Kasumi-1 (cell line): ENCODE results near the gene EN2.

Experiments
- DNase-seq, 2 experiments: peaks; one replicate each; lab custom pipeline; 2025; lab: John Stamatoyannopoulos, UW

The EN2 gene

DNA sequence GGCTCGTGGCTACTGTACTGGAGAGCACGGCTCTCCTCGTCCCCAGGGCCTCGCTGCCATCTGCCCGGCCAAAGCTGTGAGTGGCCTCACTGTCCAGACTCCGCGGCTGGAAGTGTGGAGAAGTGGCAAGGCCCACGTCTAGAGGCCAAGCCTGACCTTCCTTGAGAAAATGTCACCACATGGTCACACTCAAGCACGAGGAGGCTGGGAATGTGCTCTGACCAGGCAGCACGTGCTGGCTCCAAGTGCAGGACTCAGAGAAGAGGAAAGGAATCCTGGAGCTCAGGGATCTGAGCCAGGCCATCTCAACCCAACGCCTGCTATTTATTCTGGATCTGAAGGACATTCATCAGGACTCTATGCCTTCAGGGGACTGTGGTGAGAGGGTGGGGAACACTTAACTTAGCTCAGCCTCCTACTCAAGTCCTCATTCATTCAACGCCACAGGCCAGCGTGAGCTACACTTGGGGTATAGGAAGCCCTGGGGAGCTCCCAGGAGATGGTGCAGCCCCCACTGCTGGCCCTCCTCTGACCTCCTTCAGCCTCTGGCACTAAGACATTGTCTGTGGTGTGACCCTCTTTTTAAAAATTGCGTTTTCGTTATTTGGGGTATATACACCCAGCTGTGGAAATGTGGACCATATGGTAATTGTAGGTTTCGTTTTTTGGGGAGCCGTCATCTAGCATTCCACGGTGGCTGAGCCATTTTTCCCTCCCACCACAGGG, 29.0 kb downstream of the EN2 start:
- DNase-seq, result no peak

DNA sequence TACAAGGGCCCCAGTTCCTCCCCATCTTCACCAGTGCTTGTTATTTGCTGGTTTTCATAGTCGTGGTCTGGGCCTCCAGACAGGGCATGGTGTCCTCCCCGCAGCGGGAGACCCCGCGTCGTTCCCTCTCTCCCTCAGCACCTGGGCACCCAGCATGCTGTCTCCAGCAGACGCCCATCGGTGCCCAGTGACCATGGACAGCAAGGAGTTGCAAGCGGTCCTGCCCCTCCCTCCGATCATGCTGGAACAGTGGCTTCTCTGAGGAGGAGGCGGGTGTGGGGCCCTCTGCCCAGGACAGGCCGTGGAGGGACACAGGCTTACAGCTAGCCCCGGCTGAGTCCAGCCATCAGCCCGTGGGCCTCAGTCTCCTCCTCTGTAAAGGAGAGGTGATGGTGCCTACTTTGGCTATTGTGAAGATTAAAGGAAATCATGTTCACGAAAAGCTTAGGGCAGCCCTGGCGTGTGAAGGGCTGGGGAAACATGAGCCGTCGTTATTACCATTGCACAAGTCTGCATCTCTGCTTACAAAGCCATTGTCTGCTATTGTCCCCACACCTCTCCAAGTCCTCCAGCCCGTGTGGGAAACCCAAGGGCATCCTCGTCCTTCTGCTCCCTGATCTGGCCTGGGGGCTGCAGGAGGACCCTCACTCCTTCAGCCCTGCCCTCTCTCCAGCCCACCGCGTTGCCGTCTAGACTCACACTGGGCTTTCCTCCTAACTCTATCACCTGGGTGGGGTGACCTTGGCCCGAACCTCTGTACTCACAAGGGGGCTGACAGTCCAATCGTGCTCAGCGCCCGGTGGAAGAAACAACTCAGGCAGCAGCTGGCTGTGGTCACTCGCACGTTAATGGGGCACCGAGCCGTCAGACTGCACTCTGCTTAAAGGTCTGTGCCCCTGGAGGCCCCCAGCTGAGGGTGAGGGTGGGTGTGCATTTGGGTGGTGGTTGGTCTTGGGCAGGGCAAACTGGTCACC, 29.9 kb downstream of the EN2 start:
- no peak for DNase-seq

GRCh38 chr7:155488483-155489127, 30.7 kb downstream of the EN2 start:
- DNase-seq, result no peak

GRCh38 chr7:155489158-155489840, 31.4 kb downstream of the EN2 start:
- no peak for DNase-seq

DNA sequence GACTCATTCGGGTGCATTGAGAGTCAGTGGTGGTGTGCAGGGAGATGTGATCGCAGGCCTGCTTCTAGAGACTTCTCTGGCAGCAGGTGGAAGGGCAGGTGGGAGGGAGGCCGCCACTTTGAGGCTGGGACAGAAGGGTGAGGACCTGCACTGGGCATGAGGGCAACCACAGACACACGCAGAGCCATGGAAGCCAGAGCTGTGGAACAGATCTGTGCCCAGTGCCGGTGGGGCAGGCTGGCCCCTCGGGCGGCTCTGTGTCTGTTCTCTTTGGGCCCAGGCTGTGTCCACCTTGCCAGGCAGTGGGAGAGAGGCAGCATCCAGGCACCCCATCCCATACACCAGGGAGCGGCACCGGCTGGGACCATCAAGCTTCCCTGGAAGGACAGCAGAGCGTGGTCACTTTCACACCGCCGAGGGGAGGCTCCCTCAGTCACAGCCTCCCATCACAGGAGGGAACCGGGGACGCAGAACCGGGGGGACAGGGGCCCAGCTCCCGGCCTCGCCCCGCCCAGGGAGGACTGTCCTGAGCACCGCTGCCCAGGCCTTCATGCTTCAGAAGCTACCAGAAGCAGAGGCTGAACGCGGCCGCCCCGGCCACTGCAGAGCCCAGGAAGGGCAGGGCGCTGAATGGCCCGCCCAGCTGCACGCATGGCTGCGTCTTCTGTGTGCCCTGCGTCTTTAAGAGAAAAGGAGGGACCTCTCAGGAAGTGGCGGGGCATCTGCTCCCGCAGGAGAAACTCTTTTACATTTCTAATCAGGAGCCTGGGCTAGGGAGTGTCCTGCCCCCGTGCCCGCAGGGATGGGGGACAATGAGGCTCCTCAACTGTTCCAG, 32.1 kb downstream of the EN2 start:
- DNase-seq, result no peak

DNA sequence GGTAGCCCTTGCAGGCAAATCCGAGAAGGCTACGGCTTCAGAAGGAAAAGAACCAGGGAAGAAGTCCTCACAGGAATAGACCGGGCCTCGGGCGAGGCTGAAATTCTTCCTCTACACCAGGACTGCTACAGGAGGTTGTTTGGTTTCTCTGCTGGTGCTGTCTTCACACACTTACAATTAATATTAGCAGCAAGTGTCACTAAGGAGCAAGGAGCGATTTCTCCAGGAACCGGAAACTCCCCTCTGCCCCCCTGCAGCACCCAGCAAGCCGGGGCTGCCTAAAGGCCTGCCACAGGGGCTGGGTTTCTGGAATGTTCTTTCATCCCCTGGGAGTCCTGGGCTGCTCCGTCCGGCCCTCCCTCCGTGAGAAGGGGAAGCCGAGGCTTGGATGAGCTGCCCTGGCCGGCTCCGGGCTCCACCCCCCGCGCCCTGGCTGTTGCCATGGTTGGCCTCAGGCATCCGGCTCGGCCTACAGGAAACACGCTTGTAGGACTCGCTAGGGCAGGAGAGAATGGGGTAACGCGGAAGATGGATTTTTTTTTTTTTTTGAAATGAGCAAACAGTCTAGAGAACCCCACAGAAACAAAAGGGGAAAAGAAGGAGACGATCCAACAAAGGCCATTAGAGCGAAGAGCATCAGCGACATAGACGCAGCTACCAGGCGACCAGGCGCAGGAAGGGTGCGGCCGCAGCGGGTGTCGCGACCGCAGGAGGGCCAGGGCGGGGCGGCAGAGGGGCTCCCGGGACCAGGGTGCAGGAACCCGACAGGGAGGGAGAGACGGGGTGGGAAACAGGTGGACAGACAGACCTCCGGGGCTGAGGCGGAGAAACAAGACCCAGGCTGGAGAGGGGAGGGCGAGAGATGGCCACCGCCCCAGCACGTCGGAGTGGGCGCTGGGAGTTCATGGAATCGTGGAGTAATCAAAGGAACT, 33.0 kb downstream of the EN2 start:
- no peak for DNase-seq

GRCh38 chr7:155491812-155492211, 33.9 kb downstream of the EN2 start:
- DNase-seq, result no peak

- DNase-seq, result no peak
Measured at GRCh38 chr7:155493744-155494538, 36.0 kb downstream of the EN2 start.

DNA sequence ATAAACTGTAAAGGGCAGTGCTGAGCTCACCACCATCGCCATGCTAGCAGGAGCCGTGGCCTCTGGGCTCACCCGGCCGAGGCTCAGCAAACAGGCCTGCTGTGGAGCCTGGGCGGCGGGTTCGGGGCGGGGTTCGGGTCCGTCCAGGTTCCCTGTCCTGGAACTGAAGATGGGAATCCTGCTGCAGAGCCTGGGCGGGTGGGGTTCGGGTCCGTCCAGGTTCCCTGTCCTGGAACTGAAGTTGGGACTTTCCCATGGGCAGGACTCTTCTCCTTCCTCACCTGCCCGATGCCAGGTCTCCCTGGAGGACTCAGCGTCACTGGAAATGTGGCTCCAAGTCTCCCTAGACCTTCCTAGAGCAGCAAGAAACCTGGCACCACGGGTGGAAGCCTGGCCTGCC, 36.6 kb downstream of the EN2 start:
- no peak for DNase-seq

GRCh38 chr7:155495440-155496248, 37.7 kb downstream of the EN2 start:
- DNase-seq, result no peak

DNA sequence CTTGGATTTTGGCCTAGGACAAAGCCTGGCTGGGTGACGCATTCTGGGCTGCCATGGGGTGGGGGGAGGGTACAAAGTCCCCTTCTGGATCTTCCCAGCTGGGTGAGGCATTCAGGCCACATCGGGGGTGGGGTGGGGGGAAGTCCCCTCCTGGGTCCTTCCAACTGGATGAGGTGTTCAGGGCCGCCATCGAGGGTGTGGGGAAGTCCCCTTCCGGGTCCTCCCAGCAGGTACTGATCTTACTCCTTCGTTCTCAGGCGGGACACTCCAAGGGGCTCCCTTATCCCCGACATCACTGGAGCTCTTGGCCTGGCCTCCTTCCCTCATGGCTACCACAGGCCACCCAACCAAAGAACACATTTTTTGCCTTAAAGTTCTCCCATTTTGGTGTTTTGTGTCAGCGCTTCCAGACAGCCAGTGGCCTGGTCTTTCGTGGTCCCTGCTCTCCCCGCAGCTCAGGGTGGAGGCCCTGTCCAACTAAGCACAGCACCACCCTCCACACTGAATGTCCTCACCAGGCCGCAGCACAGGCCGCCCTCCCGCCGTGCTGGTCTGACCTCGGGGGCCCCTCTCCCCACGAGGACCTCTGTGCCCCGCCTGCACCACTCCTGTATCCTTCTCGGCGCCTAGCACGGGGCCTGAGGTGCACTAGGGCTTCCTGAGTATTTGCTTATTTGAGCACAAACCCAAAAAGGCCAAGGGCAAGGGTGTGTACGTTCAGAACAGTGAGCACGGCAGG, 38.5 kb downstream of the EN2 start:
- no peak for DNase-seq

- DNase-seq, result no peak
Measured at GRCh38 chr7:155497149-155497901, 39.4 kb downstream of the EN2 start.

DNA sequence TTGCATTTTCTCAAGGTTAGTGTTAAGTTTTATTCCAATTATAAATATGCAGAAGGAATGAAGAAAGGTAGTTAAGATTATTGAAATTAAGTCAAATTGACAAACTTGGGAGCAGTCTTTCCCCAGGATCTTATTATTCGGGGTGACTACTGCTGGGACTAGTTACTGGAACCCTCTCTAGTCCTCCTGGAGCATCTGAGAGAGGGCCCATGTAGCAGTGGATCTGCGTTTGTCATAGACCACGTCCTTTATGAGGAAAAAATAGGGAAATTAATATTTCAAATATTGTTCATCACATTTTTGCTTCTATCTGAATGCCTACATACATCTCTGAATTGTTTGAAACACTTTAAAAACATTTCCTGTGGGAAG, 47.5 kb downstream of the EN2 start:
- no peak for DNase-seq

DNA sequence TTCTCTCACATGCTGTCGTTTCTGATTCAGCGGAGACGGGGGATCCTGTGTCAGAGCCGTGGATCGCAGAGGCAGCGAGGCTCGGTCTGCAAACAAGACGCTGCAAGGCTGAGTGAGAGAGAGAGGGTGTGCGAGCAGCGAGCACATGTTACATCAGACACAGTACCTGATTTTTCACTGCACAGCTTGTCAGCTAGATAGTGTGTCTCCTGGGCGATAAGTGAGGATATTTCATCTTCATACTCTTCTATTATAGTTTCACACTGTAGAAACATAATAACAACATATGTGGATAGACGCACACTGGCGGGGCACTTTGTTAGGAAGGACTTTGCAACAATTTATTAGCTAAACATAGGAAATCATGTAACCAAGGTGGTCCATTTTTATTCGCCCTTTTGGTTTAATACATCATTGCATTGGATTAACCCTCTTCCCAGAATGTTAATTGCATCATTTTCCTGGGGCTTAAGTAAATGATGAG, 49.0 kb downstream of the EN2 start:
- DNase-seq, result no peak

DNA sequence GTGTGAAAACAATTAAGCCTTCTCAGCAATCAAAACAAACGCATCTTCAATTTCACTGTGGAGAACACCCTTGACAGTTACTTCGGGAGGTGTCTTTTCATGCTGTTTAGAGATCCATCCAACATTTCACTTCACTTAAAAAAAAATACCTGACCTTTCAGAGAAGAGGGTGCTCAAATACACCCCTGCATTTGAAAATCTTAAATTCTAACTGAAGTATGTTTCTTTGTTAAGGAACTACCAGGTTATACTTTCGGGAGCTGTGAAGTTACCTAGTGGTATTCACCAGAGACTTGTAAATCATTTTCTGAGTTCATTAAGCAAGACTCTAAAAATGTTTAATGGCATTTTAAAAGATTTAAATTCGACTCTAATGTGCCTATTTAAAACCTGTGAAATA, 49.6 kb downstream of the EN2 start:
- DNase-seq, result no peak
